HepG2 (cell line): Measurements from ENCODE around the gene ABHD3. TPM values are rescaled to one million over a fixed set of nuclear protein-coding genes. Genes with fewer than 3 reads are reported as not detected.
A peak's percentile ranks its signal among the peaks of the same experiment; 100 is the strongest.

Source experiments
- ATF3 ChIP-seq: sonication (generic); formaldehyde crosslinking; IDR thresholded peaks from 2 replicates; pipeline ENCODE4 v1.4.0; 2020; ENCODE audit warnings: missing genetic modification reagents
- BCL6 ChIP-seq: IDR thresholded peaks from 2 replicates; pipeline ENCODE4 v1.6.1; 2016; ENCODE audit warnings: missing genetic modification reagents, missing compliant biosample characterization
- CHCHD3 ChIP-seq: sonication (generic); formaldehyde crosslinking; IDR thresholded peaks from 2 replicates; pipeline ENCODE4 v1.8.0; 2022; ENCODE audit warnings: mild to moderate bottlenecking, missing genetic modification reagents, moderate library complexity
- DBP ChIP-seq: sonication (generic); formaldehyde crosslinking; IDR thresholded peaks from 2 replicates; pipeline ENCODE4 v1.4.0; 2020; ENCODE audit warnings: missing genetic modification reagents; ENCODE audit errors: not compliant biosample characterization
- ELK4 ChIP-seq: sonication (generic); formaldehyde crosslinking; IDR thresholded peaks from 2 replicates; pipeline ENCODE4 v1.9.0; 2021; ENCODE audit warnings: missing genetic modification reagents, borderline replicate concordance
- KAT7 ChIP-seq: IDR thresholded peaks from 2 replicates; pipeline ENCODE4 v1.6.1; 2018; ENCODE audit warnings: borderline replicate concordance, missing compliant biosample characterization
- MAFG ChIP-seq: sonication (generic); formaldehyde crosslinking; IDR thresholded peaks from 2 replicates; pipeline ENCODE4 v1.5.1; 2020; ENCODE audit warnings: mild to moderate bottlenecking, missing genetic modification reagents
- RARA ChIP-seq: IDR thresholded peaks from 2 replicates; pipeline ENCODE4 v1.6.1; 2016; ENCODE audit warnings: missing genetic modification reagents, missing compliant biosample characterization
- REXO4 ChIP-seq: sonication (generic); formaldehyde crosslinking; IDR thresholded peaks from 2 replicates; pipeline ENCODE4 v1.8.0; 2022; ENCODE audit warnings: missing genetic modification reagents, mild to moderate bottlenecking, borderline replicate concordance
- SAP130 ChIP-seq: IDR thresholded peaks from 2 replicates; pipeline ENCODE4 v1.6.1; 2016; ENCODE audit warnings: low read depth
- SMAD3 ChIP-seq: sonication (generic); formaldehyde crosslinking; IDR thresholded peaks from 2 replicates; pipeline ENCODE4 v1.4.0; 2020; ENCODE audit warnings: missing genetic modification reagents
- SP5 ChIP-seq: IDR thresholded peaks from 2 replicates; pipeline ENCODE4 v1.6.1; 2016; ENCODE audit warnings: low read depth, borderline replicate concordance
- THAP8 ChIP-seq: sonication (generic); formaldehyde crosslinking; IDR thresholded peaks from 2 replicates; pipeline ENCODE4 v1.5.1; 2020; ENCODE audit warnings: missing genetic modification reagents, mild to moderate bottlenecking, borderline replicate concordance
- TIGD3 ChIP-seq: sonication (generic); formaldehyde crosslinking; IDR thresholded peaks from 2 replicates; pipeline ENCODE4 v1.5.1; 2020; ENCODE audit warnings: mild to moderate bottlenecking, missing genetic modification reagents, borderline replicate concordance
- TRIM22 ChIP-seq: fragments of 450-650 bp; IDR thresholded peaks from 2 replicates; pipeline ENCODE4 v1.6.1; 2017
- ZKSCAN1 ChIP-seq: fragments of 150-350 bp; IDR thresholded peaks from 2 replicates; pipeline ENCODE4 v1.6.1; 2014; ENCODE audit warnings: low read length
- ZNF33B ChIP-seq: sonication (generic); formaldehyde crosslinking; IDR thresholded peaks from 2 replicates; pipeline ENCODE4 v1.5.1; 2020; ENCODE audit warnings: mild to moderate bottlenecking, missing genetic modification reagents
- ZNF710 ChIP-seq: sonication (generic); formaldehyde crosslinking; IDR thresholded peaks from 2 replicates; pipeline ENCODE4 v1.5.0; 2020; ENCODE audit warnings: mild to moderate bottlenecking, missing genetic modification reagents, borderline replicate concordance
- ZNF746 ChIP-seq: sonication (generic); formaldehyde crosslinking; IDR thresholded peaks from 2 replicates; pipeline ENCODE4 v1.8.0; 2022; ENCODE audit warnings: mild to moderate bottlenecking, missing genetic modification reagents
- ZNF780A ChIP-seq: sonication (generic); formaldehyde crosslinking; IDR thresholded peaks from 2 replicates; pipeline ENCODE4 v1.8.0; 2022; ENCODE audit warnings: mild to moderate bottlenecking, missing genetic modification reagents, moderate library complexity
- ZNF800 ChIP-seq: sonication (generic); formaldehyde crosslinking; IDR thresholded peaks from 2 replicates; pipeline ENCODE4 v1.4.0; 2020; ENCODE audit warnings: missing genetic modification reagents
- ZSCAN9 ChIP-seq: IDR thresholded peaks from 2 replicates; pipeline ENCODE4 v1.6.1; 2016; ENCODE audit warnings: borderline replicate concordance
- polyA plus RNA-seq, 8 experiments: library from polyadenylated mRNA; depleted of rRNA in 3 of 8; stranded (reverse) in 7 of 8; unstranded in 1 of 8; fragments of >200 nt; fragmentation: Illumina TruSeq in 4 of 8; extraction: Trizol in 4 of 8; gene quantifications; 2 replicates each; pipeline versions ENCODE4 v1.2.1 to v1.2.3, GENCODE V29; 2011 to 2016; ENCODE audit warnings: low read depth in 4 of 8, missing spikeins in 1 of 8, mixed read lengths in 1 of 8; ENCODE audit not compliant: insufficient read depth in 1 of 8
- total RNA-seq, 5 experiments: library from RNA; depleted of rRNA; stranded (reverse); fragments of >200 nt; fragmentation: Illumina TruSeq; extraction: Trizol; gene quantifications; 2 replicates each; pipeline ENCODE4 v1.2.3, GENCODE V29; 2016; ENCODE audit warnings: low read depth in 1 of 5

ABHD3 gene
- total and polyA plus RNA-seq, 2 of the 13 experiments (the other 11 are each of a cell fraction or from before 2014, with no cell fraction given): 32.1 to 40.2 TPM

- TF ChIP-seq DBP (no peak), ZKSCAN1 (no peak), SAP130 (CRISPR knock-in tag) (peak; percentile 38; the same call in 1 of the 2 replicates), SP5 (CRISPR knock-in tag) (0 out of 2 replicates have a peak, but pooled peaks have one; percentile 15), TIGD3 (no peak), ZNF33B (CRISPR knock-in tag) (no peak), ELK4 (CRISPR knock-in tag) (no peak), SMAD3 (CRISPR knock-in tag) (no peak), BCL6 (CRISPR knock-in tag) (peak; percentile 41; the same call in 1 of the 2 replicates), ZNF780A (CRISPR knock-in tag) (no peak), ZSCAN9 (no peak), ZNF710 (CRISPR knock-in tag) (no peak), CHCHD3 (CRISPR knock-in tag) (no peak), TRIM22 (no peak), REXO4 (CRISPR knock-in tag) (no peak), MAFG (CRISPR knock-in tag) (no peak), ZNF746 (CRISPR knock-in tag) (no peak), ATF3 (CRISPR knock-in tag) (no peak), THAP8 (CRISPR knock-in tag) (no peak), ZNF800 (CRISPR knock-in tag) (no peak), RARA (CRISPR knock-in tag) (peak; percentile 32; the same call in 1 of the 2 replicates), KAT7 (CRISPR knock-in tag) (no peak)
Observed at GRCh38 chr18:21727702-21728101, 23.1 kb upstream of the ABHD3 start (continued).
